Ecto neural progenitor cell (in vitro differentiated cells): Measurements from ENCODE around the gene PHF21A.

Source experiments
- DNase-seq: peaks from one replicate; pipeline ENCODE4 v3.0.0-alpha.2; 2018; ENCODE audit warnings: low spot score

Gene PHF21A

DNA sequence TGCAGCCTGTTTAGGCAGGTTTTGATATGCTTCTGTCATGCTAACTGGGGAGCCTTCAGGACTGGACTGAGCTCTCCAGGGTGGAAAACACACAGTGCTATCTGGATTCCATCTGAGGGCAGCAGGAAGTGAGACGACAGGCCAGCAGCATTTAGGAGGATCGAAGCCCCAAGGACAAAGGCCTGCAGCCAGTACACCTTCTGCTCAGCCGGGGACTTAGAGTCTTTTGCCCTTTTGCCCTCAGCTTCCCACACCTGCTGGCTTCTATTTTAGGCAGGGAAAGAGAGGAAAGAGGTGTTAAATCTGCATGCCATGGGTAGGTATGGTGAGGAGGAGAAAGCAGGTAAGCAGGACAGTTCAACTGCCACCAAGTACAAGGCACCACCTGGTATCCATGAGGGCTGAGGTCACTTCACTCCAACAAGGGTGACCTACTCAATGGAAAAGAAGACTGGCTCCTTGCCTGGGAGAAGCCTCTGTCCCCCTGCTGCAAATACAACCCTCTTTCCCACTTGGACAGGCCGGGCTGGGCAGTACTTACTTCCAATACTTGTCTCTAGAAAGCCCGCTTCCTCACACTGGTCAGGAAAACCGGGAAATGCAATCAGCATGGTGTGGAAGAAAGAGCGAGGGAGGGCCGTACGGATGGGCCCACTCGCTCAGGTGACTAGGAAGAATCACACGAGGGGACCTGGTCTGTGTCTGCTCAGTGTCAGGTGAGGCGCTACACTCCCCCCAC, 186.5 kb downstream of the PHF21A start:
- no peak for DNase-seq

DNA sequence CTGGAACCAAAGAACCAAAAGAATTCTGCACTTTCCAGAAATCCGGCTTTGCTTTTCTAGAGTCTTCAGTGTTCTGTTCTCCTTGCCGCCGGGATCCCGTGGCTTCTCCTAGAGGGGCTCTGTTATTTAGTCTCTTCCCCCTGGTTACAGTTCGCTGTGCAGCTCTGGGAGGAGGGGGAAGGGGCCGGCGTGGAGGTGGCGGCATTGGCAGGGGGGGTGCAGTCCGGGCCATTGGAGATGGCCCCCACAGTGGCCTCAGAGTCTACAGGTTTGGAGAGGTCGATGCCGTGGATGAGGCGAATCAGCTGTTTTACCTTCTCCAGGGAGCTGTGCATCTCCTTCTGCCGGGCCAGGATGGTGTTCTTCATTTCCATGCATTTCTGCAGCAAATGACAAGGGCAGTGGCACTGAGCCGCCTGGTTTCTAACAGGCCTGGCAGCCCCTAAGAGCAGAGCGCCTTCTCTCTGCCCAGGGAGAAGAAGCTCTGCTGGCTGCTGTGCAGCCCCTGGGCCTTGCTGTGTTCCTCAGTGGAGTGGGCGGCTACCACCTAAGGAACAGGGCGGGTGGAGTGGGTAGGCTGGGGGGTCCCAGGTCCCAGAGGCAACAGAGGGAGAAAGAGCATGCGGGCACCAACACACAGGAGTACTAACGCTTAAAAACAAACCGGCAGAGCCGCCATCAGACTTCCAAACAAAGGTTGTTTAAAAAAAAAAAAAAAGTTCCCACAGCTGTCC, 187.2 kb downstream of the PHF21A start:
- no peak for DNase-seq

DNA sequence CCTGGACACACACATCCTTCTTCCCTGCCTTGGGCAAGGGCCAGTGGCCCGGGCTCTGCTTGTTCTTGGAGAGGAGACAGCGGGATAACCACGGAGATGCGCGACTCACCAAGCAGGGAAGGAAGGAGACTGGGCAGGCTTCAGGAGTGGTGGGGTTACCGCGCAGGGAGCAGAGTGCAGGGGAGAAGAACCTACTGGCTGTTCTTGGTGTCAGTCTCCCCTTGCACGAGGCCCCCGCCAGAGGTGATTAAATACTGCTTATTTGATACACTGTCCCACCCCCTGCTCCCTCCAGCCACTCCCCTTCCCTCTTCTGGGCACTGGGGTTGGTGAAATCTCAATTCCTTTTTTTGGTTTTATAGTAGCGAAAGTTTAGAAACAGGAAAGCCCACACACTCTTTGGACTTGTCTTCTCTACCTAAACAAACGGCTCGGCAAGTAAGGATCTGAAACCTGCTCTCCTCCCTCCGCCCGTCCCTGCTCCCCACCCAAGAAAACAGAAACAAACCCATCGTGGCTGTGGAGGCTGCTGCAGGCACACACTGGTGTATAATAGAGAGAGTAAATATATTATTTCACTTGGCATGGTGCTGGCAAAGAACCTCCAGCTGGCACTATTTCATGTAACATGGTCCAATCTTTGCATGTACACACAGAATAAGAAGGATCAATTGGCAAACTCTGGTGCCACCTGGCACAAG, 188.0 kb downstream of the PHF21A start:
- no peak for DNase-seq

DNA sequence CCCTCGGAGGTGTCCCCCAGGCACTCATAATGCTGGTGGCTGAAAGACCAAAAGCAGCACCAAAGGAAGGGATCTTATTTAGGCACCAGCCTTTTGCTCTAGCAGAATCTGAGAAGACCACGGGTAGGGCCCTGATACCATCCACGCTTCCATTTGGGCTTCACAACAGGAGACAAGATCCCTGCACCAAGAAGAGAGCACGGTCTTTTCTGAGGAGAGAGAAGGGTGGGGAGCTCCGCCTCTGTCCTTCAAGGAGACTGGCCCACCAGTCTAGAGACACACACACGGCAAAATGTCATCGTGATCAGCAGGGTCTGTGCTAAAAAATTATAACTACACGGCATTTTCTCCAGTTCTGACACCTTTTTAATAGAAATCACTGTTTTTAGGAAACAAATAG, 189.0 kb downstream of the PHF21A start:
- DNase-seq: no peak

DNA sequence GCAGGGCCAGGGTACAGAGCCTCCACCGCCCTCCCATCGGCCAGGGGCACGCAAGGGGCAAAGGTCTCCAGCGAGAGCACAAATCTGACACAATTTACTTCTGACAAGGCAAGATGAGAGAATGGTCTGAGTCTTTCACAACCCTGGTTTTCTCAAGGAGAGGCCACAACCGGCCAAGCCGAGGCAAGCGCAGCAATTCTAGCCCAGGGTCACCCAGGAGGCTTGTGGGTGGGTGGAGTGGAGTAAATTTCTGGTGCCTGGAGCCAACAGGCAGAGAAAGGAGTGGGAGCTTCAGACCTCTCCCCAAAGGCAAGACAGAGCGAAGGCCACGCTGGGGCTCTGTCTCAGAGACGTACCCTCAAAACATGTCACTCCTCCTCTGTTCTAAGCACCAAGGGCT, 189.5 kb downstream of the PHF21A start:
- DNase-seq: no peak

DNA sequence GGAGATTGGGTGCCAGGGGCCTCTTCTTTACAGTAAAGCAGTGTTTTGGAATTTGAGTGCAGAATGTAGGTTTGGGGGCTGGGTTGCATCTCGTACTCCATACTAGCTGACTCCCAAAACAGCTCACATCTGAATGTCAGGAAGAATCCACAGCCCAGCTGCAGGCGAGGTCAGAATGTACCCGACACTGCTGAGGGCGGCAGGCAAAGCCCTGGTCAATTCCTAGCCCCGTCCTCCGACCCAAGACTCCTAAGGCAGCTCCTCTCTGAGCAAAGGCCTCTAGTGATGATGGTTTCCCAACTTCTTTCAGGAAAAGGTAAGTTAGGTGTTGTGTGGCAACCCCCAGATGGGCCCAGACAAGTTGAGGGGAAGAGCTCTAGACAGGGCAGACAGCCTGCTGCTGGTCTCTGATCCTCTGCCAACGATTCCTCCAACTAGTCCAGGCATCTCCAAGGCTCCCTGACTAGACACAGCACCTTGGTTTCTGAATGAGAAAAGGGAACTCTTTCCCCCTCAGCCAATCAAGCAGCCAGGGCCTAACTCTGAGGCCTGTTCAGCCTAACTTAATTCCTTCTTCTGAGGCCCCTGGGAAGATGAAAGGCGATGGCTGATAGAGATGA, 190.2 kb downstream of the PHF21A start:
- DNase-seq: no peak

DNA sequence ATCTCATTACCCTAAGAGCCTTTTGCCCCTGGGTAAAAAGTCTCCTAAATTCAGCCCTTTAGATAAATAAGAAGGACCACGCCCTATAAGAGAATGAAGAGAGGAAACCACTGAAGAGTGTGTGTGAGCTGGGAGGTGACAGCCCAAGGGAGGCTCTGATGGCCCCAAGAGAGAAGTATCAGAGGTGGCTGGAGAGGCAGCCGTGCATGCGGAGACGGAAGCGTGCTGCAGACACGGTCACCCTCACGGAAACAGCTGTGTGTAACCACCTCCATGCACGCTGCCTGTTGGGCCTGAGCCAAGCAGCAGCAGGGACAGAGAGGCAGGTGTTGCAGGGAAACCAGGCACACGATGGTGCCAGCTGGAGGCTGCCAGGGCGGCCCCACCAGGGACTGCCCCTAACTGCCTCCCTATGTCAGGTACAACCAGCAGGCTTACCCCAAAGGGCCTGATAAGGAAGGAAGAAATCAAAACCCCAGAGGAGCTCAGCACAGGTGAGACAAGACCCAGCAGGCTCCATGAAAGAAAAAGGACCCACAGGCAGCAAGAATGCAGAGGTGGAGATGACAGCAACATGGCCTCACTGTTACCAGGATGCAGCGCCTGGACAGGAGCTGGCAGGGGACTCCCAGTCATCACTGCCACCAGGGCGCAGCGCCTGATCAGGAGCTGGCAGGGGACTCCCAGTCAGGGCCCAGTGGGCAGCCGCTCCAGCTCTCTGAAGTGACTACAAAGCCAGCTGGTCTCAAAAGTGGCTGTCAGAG, 191.0 kb downstream of the PHF21A start:
- DNase-seq: peak; percentile 39

DNA sequence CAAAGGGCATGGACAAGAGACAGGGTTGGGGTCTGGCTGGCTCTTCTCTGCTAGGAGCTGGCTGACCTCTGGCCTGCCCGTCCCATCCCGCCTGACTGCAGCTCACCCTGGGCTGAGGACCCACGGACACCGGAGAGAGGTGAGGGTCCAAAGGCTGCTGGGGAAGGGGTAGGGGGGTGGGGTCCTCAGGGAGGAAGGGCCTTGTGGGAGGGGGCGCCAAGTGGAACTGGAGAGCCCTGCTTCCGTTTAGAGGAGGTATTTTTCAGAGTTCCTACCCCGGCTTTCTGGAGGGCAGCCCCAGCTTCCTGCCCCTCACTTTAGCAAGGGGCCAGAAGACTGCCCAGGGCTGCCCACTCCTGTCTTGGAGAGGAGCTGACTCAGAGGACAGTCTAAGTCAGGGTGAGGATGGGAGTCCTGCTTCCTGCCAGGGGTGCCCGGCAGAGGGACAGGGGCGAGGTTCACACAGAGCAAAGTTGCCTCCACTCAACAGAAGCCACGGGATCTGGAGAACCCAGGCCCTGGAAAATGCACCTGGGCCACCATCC, 191.7 kb downstream of the PHF21A start:
- DNase-seq: no peak

DNA sequence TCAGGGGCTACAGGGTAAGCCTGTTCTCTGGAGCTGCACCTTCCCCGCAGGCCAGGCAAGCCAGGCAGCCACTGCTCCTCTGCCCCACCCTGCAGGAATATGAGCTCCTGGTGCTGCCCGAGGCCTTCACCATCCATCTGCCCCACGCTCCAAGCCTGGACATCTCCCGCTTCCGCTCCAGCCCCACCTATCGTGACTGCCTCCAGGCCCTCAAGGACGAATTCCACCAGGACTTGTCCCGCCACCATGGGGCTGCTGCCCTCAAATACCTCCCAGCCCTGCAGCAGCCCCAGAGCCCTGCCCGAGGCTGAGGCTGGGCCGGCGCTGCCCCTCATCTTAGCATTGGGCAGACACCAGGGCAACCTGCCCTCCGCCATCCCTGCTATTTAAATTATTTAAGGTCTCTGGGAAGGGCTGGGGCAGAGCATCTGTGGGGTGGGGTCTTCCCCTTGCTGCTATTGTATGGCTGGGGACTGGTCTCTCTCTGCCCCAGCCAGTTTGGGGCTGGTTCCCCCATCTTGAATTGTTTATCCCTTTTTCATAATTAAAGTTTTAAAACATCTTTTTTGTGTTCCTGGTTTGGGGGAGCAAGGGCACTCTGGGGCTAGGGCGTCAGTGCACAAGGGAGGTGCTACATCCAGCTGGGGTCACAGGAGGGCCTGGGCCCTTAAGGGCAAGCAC, 192.6 kb downstream of the PHF21A start:
- DNase-seq: peak; percentile 46

DNA sequence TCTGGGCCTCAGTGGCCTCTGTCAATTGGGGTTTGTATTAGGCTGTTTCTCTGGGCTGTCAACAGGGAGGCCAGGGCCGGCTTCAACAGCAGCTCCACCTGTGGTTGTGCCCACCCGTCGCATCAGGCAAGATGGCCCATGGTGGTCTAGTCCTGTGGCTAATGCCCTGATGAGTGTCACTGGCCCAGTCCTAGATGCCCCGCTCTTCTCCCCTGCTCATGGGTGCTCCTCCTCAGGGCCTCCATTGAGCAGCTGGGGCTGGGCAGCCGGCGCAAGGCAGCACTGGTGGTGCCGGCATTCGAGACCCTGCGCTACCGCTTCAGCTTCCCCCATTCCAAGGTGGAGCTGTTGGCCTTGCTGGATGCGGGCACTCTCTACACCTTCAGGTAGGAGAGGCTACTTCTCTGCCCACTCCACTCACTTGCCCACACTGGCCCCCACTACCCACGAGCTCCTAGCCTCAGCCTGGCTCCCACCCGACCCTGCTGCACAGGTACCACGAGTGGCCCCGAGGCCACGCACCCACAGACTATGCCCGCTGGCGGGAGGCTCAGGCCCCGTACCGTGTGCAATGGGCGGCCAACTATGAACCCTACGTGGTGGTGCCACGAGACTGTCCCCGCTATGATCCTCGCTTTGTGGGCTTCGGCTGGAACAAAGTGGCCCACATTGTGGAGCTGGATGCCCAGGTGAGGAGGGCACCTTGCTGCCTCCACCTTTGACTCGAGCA, 193.4 kb downstream of the PHF21A start:
- DNase-seq: no peak

DNA sequence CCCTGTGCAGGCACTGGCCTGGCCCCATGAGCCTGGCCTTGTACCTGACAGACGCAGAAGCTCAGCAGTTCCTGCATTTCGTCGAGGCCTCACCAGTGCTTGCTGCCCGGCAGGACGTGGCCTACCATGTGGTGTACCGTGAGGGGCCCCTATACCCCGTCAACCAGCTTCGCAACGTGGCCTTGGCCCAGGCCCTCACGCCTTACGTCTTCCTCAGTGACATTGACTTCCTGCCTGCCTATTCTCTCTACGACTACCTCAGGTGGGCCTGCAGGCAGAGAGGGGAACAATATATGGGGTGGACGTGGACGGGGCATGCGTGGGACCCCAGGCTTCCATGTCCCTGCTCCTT, 193.9 kb downstream of the PHF21A start:
- peak; percentile 38 for DNase-seq

DNA sequence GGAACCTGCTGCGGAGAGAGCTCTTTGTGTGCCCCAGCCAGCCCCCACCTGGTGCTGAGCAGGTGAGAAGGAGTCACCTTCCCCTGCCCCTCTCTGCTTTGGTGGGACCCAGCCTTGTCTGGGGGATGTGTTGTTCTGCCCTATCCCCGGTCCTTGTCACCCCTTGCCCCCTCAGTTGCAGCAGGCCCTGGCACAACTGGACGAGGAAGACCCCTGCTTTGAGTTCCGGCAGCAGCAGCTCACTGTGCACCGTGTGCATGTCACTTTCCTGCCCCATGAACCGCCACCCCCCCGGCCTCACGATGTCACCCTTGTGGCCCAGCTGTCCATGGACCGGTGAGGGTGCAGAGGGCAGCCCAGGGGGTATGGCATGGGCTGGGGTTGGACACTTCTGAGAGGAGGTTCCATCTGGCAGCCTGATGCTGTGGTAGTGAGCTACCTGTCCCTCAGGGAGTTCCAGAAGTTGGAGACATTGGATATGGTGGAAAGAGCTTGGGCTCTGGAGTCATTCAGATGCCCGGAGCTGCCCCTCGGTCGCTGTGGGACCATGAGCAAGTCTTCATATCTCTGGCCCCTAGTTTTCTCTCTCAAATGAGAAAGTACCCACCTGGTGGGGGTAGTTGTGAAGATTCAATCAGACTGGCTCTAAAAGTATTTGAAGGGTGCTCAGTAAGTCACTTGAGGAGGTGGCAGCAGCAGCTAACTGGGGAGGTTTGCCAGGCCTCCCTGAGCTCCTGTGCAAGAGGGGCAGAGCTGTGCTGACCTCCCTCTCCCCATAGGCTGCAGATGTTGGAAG, 194.5 kb downstream of the PHF21A start:
- DNase-seq: no peak

DNA sequence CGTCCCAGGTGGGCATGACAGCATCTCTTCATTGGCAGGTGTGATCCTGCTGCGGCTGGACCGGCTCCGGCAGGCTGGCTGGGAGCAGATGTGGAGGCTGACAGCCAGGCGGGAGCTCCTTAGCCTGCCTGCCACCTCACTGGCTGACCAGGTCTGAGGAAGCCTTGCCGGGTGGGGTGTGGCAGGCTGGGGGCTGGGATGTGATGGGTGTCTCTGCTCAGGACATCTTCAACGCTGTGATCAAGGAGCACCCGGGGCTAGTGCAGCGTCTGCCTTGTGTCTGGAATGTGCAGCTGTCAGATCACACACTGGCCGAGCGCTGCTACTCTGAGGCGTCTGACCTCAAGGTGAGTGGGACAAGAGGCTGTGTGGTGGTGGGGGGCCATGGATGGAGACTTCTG, 195.3 kb downstream of the PHF21A start:
- peak; percentile 49 for DNase-seq

DNA sequence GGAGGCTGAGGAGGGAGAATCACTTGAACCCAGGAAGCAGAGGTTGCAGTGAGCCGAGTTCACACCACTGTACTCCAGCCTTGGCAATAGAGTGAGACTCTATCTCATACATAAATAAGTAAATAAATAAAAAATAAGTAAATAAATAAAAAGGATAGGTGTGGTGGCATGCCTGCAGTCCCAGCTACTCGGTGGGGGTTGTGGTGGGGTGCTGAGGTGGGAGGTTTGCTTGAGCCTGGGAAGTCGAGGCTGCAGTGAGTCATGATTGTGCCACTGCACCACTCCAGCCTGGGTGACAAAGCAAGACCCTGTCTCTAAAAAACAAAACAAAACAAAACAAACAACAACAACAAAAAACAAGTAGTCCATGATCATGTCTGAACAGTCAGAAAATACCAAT, 195.7 kb downstream of the PHF21A start:
- DNase-seq: no peak

DNA sequence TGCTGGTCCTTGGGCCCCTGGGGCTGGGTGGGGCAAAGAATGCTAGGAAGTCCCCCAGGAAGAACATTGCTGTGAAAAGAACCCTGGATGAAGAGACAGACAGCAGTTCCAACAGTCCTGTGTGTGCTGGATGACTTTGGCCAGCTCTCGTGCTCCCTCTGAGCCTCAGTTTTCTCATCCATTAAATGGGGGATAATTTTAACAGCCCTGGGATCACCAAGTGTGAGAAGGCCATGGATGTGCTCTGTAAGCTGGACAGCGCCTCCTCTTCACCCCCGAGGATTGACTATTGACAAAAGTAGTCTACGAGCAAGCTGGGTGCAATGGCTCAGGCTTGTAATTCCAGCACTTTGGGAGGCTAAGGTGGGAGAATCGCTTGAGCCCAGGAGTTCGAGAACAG, 196.3 kb downstream of the PHF21A start:
- no peak for DNase-seq

DNA sequence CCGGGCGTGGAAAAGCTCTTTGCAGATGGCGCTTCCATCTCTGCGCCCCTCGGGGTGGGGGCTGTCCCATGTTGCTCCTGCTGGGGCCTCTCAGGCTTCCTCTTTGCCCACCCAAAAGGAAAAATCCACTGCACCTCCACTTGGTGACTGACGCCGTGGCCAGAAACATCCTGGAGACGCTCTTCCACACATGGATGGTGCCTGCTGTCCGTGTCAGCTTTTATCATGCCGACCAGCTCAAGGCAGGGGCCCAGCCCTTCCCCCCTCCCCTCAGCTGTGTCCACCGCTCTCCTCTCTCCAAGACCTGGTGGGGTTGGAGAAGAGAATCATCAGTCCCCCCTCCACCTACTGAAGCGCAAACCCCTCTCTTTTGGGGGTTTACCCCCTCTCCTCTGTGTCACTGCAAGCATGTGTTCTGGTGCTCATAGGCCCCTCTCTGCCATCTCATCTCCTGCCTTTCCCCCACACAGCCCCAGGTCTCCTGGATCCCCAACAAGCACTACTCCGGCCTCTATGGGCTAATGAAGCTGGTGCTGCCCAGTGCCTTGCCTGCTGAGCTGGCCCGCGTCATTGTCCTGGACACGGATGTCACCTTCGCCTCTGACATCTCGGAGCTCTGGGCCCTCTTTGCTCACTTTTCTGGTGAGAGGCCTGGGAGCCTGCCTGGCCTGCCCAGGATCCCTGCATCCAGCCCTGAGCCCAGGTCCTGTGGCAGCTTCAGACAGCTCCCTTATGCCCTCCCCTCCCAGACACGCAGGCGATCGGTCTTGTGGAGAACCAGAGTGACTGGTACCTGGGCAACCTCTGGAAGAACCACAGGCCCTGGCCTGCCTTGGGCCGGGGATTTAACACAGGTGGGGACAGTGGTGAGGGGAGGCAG, 197.0 kb downstream of the PHF21A start:
- peak; percentile 45 for DNase-seq

DNA sequence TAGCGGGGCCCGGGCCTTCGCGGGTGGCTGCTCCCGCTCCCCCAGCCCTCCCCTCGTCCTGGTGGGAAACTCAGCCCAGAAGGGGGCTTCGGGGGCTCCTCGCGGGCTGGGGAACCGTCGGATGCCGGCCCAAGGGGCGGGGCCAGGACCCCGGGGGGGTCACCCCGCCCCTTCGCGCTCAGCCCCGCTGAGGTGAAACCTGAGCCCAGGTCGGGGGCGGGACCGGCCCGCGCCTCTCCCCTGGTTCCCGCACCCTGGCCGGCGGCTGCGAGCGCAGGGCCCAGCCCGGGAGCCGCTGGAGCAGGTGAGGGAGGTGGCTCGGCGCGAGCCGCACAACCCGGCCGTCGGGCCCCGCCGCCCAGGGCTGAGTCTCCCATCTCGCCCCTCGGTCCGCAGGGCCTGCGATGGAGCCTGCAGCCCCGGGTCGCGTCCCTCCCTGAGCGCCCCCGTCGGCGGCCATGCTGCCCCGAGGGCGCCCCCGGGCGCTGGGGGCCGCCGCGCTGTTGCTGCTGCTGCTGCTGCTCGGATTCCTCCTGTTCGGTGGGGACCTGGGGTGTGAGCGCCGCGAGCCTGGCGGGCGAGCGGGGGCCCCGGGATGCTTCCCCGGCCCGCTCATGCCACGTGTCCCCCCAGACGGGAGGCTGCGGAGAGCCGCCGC, 198.7 kb downstream of the PHF21A start, which contains the start of gene LARGE2:
Gene LARGE2 (plus strand): TSS at position 232 of the 658 bp plus-strand sequence. CDS start 227 bp downstream, at position 459.
- DNase-seq: peak; percentile 85
